HCT116 (cell line): ENCODE measurements around the gene TFCP2. TPM values are rescaled to one million over a fixed set of nuclear protein-coding genes. Genes with fewer than 3 reads are reported as not detected.

Experiments used
- ATAC-seq: fragments of 200-7000 bp; cut with Tn5 transposase; 2 replicates; pipeline ENCODE4 v1.9.1; 2020; ENCODE audit warnings: mild to moderate bottlenecking, moderate library complexity
- BruUV-seq: library from RNA; stranded (reverse); fragments of 400-500 nt; replicated peaks from 2 replicates; lab custom pipeline; 2021; lab: Mats Ljungman, UMichigan
- CTCF ChIA-PET: fragments of 300-600 bp; sonication (Branson Sonifier 250); formaldehyde crosslinking; loops from one replicate; lab custom pipeline; 2021; ENCODE audit warnings: antibody characterized with exemption; lab: Charles Lee
- POLR2A ChIA-PET: fragments of 300-600, 350-600 bp; sonication (Branson Sonifier 250); formaldehyde crosslinking; loops from one replicate; lab custom pipeline; 2021; ENCODE audit warnings: antibody characterized with exemption; lab: Charles Lee
- RAD21 ChIA-PET, 2 experiments: fragments of 300-600 bp; sonication (Branson Sonifier 250); formaldehyde crosslinking; loops; one replicate each; lab custom pipeline; 2023; ENCODE audit warnings: low total read pairs in 2 of 2; ENCODE audit not compliant: uncharacterized antibody in 2 of 2, unreplicated experiment in 2 of 2, low non-redundant PET in 1 of 2; lab: Charles Lee
- DNase-seq: peaks from one replicate; pipeline ENCODE4 v3.0.0-alpha.2; 2010; ENCODE audit warnings: low read depth, low spot score
- H2AFZ ChIP-seq: fragments of 200-600 bp; shearing (Covaris generic), sonication (generic); 2 replicates; pipeline ENCODE4 v1.6.1; 2017; ENCODE audit warnings: low read depth, mixed run types, mixed read lengths, antibody characterized with exemption, low read length; ENCODE audit not compliant: poor library complexity, severe bottlenecking
- H3K27ac ChIP-seq: 2 replicates; pipeline ENCODE4 v1.5.1; 2012; ENCODE audit warnings: low read depth, low read length
- H3K27me3 ChIP-seq: fragments of 200-600 bp; sonication (generic); 2 replicates; pipeline ENCODE4 v1.6.1; 2016; ENCODE audit warnings: mixed run types, low read length, mixed read lengths; ENCODE audit not compliant: insufficient read depth
- H3K36me3 ChIP-seq, 2 experiments: fragments of 200-500 bp in 1 of 2; fragments of 200-600 bp in 1 of 2; sonication (Bioruptor generic) in 1 of 2; sonication (generic) in 1 of 2; 2 replicates each; pipeline versions ENCODE4 v1.5.1 to v1.6.1; 2014 to 2016; ENCODE audit warnings: low read length in 2 of 2, inconsistent platforms in 1 of 2, mixed read lengths in 1 of 2, mixed run types in 1 of 2; ENCODE audit not compliant: insufficient read depth in 2 of 2, control insufficient read depth in 1 of 2
- H3K4me1 ChIP-seq, 2 experiments: fragments of 200-600 bp in 1 of 2; sonication (generic) in 1 of 2; 2 replicates each; pipeline versions ENCODE4 v1.5.1 to v1.6.1; 2012 to 2017; ENCODE audit warnings: low read length in 2 of 2, inconsistent platforms in 1 of 2, mild to moderate bottlenecking in 1 of 2, mixed read lengths in 1 of 2, mixed run types in 1 of 2, moderate library complexity in 1 of 2; ENCODE audit not compliant: insufficient read depth in 2 of 2, control insufficient read depth in 1 of 2
- H3K4me2 ChIP-seq: fragments of 200-600 bp; sonication (generic); 2 replicates; pipeline ENCODE4 v1.6.1; 2017; ENCODE audit warnings: mixed run types, low read length, mixed read lengths
- H3K4me3 ChIP-seq, 2 experiments: fragments of 200-600 bp in 1 of 2; sonication (generic) in 1 of 2; replicated peaks in 1 of 2; 2 replicates each; pipeline ENCODE4 v1.5.1; 2011 to 2016; ENCODE audit warnings: low read length in 2 of 2, control low read depth in 1 of 2, low read depth in 1 of 2, mild to moderate bottlenecking in 1 of 2, mixed read lengths in 1 of 2, mixed run types in 1 of 2
- H3K79me2 ChIP-seq: fragments of 200-600 bp; sonication (generic); 2 replicates; pipeline ENCODE4 v1.6.1; 2017; ENCODE audit warnings: mild to moderate bottlenecking, mixed run types, low read length, moderate library complexity, mixed read lengths; ENCODE audit not compliant: insufficient read depth
- H3K9ac ChIP-seq: fragments of 200-600 bp; sonication (generic); 2 replicates; pipeline ENCODE4 v1.6.1; 2016; ENCODE audit warnings: low read length, mixed read lengths
- H3K9me2 ChIP-seq: fragments of 200-600 bp; sonication (generic), shearing (Covaris generic); 2 replicates; pipeline ENCODE4 v1.6.1; 2017; ENCODE audit warnings: mixed run types, mild to moderate bottlenecking, moderate library complexity; ENCODE audit not compliant: insufficient read depth
- H3K9me3 ChIP-seq, 2 experiments: fragments of 200-500 bp in 1 of 2; fragments of 200-600 bp in 1 of 2; sonication (Bioruptor generic) in 1 of 2; sonication (generic) in 1 of 2; 2 replicates each; pipeline ENCODE4 v1.6.1; 2014 to 2017; ENCODE audit warnings: low read length in 2 of 2, mixed read lengths in 2 of 2, inconsistent platforms in 1 of 2, low read depth in 1 of 2, mild to moderate bottlenecking in 1 of 2, mixed run types in 1 of 2, moderate library complexity in 1 of 2; ENCODE audit not compliant: control insufficient read depth in 1 of 2, insufficient read depth in 1 of 2
- H4K20me1 ChIP-seq: fragments of 200-600 bp; sonication (generic), shearing (Covaris generic); 2 replicates; pipeline ENCODE4 v1.6.1; 2017; ENCODE audit warnings: mixed run types, mild to moderate bottlenecking, moderate library complexity; ENCODE audit not compliant: insufficient read depth
- CBX3 ChIP-seq: IDR thresholded peaks from 2 replicates; pipeline ENCODE4 v1.6.1; 2012; ENCODE audit warnings: low read depth
- CEBPB ChIP-seq: IDR thresholded peaks from 2 replicates; pipeline ENCODE4 v1.6.1; 2012; ENCODE audit warnings: low read depth
- EGR1 ChIP-seq: IDR thresholded peaks from 2 replicates; pipeline ENCODE4 v1.6.1; 2012; ENCODE audit warnings: low read depth
- ELF1 ChIP-seq: IDR thresholded peaks from 2 replicates; pipeline ENCODE4 v1.6.1; 2012; ENCODE audit warnings: low read depth, borderline replicate concordance
- EZH2 ChIP-seq: fragments of 200-600 bp; sonication (generic); IDR thresholded peaks from 2 replicates; pipeline ENCODE4 v1.6.1; 2017; ENCODE audit warnings: antibody characterized with exemption, mixed run types
- EZH2phosphoT487 ChIP-seq: fragments of 200-600 bp; IDR thresholded peaks from 2 replicates; pipeline ENCODE4 v1.6.1; 2018; ENCODE audit warnings: antibody characterized with exemption, borderline replicate concordance
- FOSL1 ChIP-seq: IDR thresholded peaks from 2 replicates; pipeline ENCODE4 v1.6.1; 2012; ENCODE audit warnings: low read depth
- JUND ChIP-seq: IDR thresholded peaks from 2 replicates; pipeline ENCODE4 v1.6.1; 2012
- POLR2AphosphoS5 ChIP-seq: IDR thresholded peaks from 2 replicates; pipeline ENCODE4 v1.6.1; 2011; ENCODE audit warnings: mild to moderate bottlenecking, low read depth, low read length, moderate library complexity
- RAD21 ChIP-seq: IDR thresholded peaks from 2 replicates; pipeline ENCODE4 v1.6.1; 2012; ENCODE audit warnings: low read depth, mild to moderate bottlenecking
- SP1 ChIP-seq: IDR thresholded peaks from 2 replicates; pipeline ENCODE4 v1.6.1; 2012; ENCODE audit warnings: low read depth
- SRF ChIP-seq: IDR thresholded peaks from 2 replicates; pipeline ENCODE4 v1.6.1; 2012; ENCODE audit warnings: low read depth
- TCF7L2 ChIP-seq: IDR thresholded peaks from 2 replicates; pipeline ENCODE4 v1.7.0; 2011; ENCODE audit warnings: borderline replicate concordance, inconsistent platforms; ENCODE audit not compliant: insufficient read depth, insufficient read length; ENCODE audit errors: extremely low read depth
- YY1 ChIP-seq: IDR thresholded peaks from 2 replicates; pipeline ENCODE4 v1.6.1; 2011; ENCODE audit warnings: low read length, low read depth, moderate library complexity, mild to moderate bottlenecking; ENCODE audit not compliant: insufficient replicate concordance; ENCODE audit errors: extremely low read depth
- ZNF274 ChIP-seq: fragments of 200-500 bp; sonication (Bioruptor generic); IDR thresholded peaks from 2 replicates; pipeline ENCODE4 v1.6.1; 2014; ENCODE audit warnings: mild to moderate bottlenecking, low read depth, low read length, inconsistent platforms
- intact Hi-C: fragments of 100-400 bp; cut with micrococcal nuclease; formaldehyde crosslinking; loops from 2 replicates; pipeline ENCODE4 v1.10.0; 2022
- total RNA-seq: library from RNA; stranded (reverse); gene quantifications from one replicate; pipeline ENCODE4 v1.2.1, GENCODE V29; 2021; ENCODE audit not compliant: unreplicated experiment
- TF ChIP-seq, protein P1 (sequence below): IDR thresholded peaks from 2 replicates; pipeline ENCODE4 v1.6.1; 2012; ENCODE audit warnings: low read depth
- TF ChIP-seq, protein P2 (sequence below), 3 experiments: fragments of 200-600 bp in 1 of 3; sonication (generic) in 1 of 3; IDR thresholded peaks in 2 of 3; conservative IDR thresholded peaks in 1 of 3; 2 replicates each; pipeline ENCODE4 v1.5.1; 2012 to 2017; ENCODE audit warnings: low read depth in 2 of 3, low read length in 2 of 3, antibody characterized with exemption in 1 of 3, borderline replicate concordance in 1 of 3, control low read depth in 1 of 3, mild to moderate bottlenecking in 1 of 3, mixed read lengths in 1 of 3, mixed run types in 1 of 3, moderate library complexity in 1 of 3; ENCODE audit not compliant: insufficient read depth in 1 of 3
- TF ChIP-seq, protein P3 (sequence below): IDR thresholded peaks from 2 replicates; pipeline ENCODE4 v1.6.1; 2011; ENCODE audit warnings: mild to moderate bottlenecking, low read length, moderate library complexity; ENCODE audit not compliant: insufficient replicate concordance; ENCODE audit errors: extremely low read depth

TFCP2 gene
- total RNA-seq, 1 experiment from 2014 or later = 31.6 TPM

DNA sequence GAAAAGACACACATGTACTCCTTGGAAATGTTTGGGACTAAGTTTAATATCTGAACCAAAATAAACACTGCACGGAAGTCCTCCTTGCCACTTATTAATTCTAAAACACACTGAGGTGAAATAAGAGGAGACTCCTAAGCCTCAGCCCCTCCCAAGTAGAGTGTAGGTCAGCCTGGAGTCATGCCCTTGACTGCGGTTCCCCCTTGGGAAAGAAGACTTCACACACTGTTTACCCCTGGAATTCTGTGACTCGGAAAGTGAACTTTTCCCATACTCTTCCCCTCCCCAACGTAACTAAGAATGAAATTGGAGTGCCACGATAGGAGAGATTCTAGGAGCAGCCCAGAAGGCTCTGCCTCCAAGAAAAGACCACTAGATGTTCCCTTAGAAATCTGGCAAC is 8.6 kb upstream of the TFCP2 start:
- peaks cover 0 to 3% of the 10 kb centered on the region in 2 experiments; a peak in 1 of 4 replicates for H3K4me1 ChIP-seq
- no peaks in the 10 kb centered on the region for H3K79me2 ChIP-seq
- H3K27ac ChIP-seq = no peak overlapping the region
- POLR2A ChIA-PET = no interaction called here
- H3K9ac ChIP-seq = no peak overlapping the region
- no peak overlapping the region for H2AFZ ChIP-seq
- TF ChIP-seq YY1 (no peak), ZNF274 (no peak), JUND (no peak), RAD21 (no peak), CEBPB (no peak), EGR1 (no peak), ELF1 (no peak), TCF7L2 (no peak), SRF (no peak), CBX3 (no peak), SP1 (no peak), POLR2AphosphoS5 (no peak), EZH2phosphoT487 (no peak), EZH2 (no peak), FOSL1 (no peak)
- TF ChIP-seq, protein P1, sequence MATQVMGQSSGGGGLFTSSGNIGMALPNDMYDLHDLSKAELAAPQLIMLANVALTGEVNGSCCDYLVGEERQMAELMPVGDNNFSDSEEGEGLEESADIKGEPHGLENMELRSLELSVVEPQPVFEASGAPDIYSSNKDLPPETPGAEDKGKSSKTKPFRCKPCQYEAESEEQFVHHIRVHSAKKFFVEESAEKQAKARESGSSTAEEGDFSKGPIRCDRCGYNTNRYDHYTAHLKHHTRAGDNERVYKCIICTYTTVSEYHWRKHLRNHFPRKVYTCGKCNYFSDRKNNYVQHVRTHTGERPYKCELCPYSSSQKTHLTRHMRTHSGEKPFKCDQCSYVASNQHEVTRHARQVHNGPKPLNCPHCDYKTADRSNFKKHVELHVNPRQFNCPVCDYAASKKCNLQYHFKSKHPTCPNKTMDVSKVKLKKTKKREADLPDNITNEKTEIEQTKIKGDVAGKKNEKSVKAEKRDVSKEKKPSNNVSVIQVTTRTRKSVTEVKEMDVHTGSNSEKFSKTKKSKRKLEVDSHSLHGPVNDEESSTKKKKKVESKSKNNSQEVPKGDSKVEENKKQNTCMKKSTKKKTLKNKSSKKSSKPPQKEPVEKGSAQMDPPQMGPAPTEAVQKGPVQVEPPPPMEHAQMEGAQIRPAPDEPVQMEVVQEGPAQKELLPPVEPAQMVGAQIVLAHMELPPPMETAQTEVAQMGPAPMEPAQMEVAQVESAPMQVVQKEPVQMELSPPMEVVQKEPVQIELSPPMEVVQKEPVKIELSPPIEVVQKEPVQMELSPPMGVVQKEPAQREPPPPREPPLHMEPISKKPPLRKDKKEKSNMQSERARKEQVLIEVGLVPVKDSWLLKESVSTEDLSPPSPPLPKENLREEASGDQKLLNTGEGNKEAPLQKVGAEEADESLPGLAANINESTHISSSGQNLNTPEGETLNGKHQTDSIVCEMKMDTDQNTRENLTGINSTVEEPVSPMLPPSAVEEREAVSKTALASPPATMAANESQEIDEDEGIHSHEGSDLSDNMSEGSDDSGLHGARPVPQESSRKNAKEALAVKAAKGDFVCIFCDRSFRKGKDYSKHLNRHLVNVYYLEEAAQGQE = no peak
- TF ChIP-seq, protein P2, sequence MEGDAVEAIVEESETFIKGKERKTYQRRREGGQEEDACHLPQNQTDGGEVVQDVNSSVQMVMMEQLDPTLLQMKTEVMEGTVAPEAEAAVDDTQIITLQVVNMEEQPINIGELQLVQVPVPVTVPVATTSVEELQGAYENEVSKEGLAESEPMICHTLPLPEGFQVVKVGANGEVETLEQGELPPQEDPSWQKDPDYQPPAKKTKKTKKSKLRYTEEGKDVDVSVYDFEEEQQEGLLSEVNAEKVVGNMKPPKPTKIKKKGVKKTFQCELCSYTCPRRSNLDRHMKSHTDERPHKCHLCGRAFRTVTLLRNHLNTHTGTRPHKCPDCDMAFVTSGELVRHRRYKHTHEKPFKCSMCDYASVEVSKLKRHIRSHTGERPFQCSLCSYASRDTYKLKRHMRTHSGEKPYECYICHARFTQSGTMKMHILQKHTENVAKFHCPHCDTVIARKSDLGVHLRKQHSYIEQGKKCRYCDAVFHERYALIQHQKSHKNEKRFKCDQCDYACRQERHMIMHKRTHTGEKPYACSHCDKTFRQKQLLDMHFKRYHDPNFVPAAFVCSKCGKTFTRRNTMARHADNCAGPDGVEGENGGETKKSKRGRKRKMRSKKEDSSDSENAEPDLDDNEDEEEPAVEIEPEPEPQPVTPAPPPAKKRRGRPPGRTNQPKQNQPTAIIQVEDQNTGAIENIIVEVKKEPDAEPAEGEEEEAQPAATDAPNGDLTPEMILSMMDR (IDR thresholded peaks at IDR 0.05 in 2 of 3, conservative IDR thresholded peaks at IDR 0.05 in 1 of 3; ENCODE audit: borderline replicate concordance in 1 of 3, insufficient read depth in 1 of 3, low read depth in 2 of 3, low read length in 2 of 3) = no peak
- TF ChIP-seq, protein P3, sequence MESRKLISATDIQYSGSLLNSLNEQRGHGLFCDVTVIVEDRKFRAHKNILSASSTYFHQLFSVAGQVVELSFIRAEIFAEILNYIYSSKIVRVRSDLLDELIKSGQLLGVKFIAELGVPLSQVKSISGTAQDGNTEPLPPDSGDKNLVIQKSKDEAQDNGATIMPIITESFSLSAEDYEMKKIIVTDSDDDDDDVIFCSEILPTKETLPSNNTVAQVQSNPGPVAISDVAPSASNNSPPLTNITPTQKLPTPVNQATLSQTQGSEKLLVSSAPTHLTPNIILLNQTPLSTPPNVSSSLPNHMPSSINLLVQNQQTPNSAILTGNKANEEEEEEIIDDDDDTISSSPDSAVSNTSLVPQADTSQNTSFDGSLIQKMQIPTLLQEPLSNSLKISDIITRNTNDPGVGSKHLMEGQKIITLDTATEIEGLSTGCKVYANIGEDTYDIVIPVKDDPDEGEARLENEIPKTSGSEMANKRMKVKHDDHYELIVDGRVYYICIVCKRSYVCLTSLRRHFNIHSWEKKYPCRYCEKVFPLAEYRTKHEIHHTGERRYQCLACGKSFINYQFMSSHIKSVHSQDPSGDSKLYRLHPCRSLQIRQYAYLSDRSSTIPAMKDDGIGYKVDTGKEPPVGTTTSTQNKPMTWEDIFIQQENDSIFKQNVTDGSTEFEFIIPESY = no peak
- BruUV-seq = no TSS peak
- intact Hi-C loops = no loop called here
- DNase-seq (no peak), ATAC-seq (no peak)
- no peaks in the 10 kb centered on the region for H4K20me1 ChIP-seq
- H3K4me2 ChIP-seq = no peak overlapping the region
- RAD21 ChIA-PET = no interaction called here
- no peaks in the 10 kb centered on the region for H3K9me3 ChIP-seq
- no peaks in the 10 kb centered on the region for H3K36me3 ChIP-seq
- no peaks in the 10 kb centered on the region for H3K27me3 ChIP-seq
- H3K4me3 ChIP-seq = no peak overlapping the region
- CTCF ChIA-PET = no interaction called here
- no peaks in the 10 kb centered on the region for H3K9me2 ChIP-seq
